Heart left ventricle (tissue), 13 donors: ENCODE results near the gene CHCHD6.

Experiments
- POLR2A ChIP-seq, 2 donors: fragments of 450-650 bp; IDR thresholded peaks; one replicate each; pipeline ENCODE4 v1.6.1; 2017; ENCODE audit warnings: antibody characterized with exemption in 2 of 2, mild to moderate bottlenecking in 2 of 2, moderate library complexity in 2 of 2
- TF ChIP-seq, protein P1 (sequence below), 12 donors: fragments of 200-600 bp; sonication (generic) in 4 of 12; IDR thresholded peaks; one replicate each; pipeline versions ENCODE4 v1.5.0 to v1.8.0; 2018 to 2022; ENCODE audit warnings: antibody characterized with exemption in 12 of 12, mild to moderate bottlenecking in 5 of 12
- donor health status: ischemic (EF 13 %, LVEDD 7.1; RV severe dilation, severe dysfunction).
- donor health status: DM: no; HTN: yes; CAD: no.
- donor health status: DM: no; HTN: no; CAD: no.
- donor health status: ischemic (EF 25% LVEDD 6.9; RV normal size, moderate dysfunction).
- donor health status: ischemic (EF 25% LVEDD 5.7; RV mildly dilated, moderate dysfunction).
- donor health status: ischemic (EF 35%, LVEDD 5.7; RV mildly dilated, moderate dysfunction).
- donor health status: nonischemic (EF 11% LVEDD 7.7; RV severe dilation, severe dysfunction).
- donor health status: DM: yes; HTN: yes; CAD: no.
- donor health status: PGD.
- donor health status: ischemic (EF 29% LVEDD 5.4; RV normal size, mild dysfunction).
- donor health status: nonischemic (EF 23%, LVEDD 6.1; RV moderate dilation, normal function).

DNA sequence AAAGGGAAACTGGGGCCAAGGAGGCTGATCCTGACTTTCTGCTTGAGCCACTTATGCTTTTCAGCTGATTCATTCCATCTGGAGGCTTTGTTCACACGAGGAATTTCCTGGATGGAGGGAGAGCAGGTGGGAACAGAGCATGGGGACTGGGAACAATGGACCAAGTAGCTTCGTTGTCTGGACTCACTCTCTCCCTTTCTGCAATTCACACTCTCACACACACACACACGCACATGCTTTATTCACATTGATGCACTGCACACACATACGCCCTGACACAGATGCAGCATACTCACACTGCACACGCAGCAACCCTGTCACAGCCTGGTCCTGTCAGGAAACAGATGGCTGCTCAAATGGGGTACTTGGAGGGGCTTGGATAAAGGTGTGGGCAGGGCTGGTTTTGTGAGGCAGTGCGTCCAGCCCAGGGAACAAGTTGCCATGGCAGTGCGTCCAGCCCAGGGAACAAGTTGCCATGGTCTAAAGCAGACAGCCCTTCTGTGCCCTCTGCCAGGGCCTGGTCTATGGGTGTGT lies 19.8 kb upstream of the CHCHD6 start:
- TF ChIP-seq, protein P1, sequence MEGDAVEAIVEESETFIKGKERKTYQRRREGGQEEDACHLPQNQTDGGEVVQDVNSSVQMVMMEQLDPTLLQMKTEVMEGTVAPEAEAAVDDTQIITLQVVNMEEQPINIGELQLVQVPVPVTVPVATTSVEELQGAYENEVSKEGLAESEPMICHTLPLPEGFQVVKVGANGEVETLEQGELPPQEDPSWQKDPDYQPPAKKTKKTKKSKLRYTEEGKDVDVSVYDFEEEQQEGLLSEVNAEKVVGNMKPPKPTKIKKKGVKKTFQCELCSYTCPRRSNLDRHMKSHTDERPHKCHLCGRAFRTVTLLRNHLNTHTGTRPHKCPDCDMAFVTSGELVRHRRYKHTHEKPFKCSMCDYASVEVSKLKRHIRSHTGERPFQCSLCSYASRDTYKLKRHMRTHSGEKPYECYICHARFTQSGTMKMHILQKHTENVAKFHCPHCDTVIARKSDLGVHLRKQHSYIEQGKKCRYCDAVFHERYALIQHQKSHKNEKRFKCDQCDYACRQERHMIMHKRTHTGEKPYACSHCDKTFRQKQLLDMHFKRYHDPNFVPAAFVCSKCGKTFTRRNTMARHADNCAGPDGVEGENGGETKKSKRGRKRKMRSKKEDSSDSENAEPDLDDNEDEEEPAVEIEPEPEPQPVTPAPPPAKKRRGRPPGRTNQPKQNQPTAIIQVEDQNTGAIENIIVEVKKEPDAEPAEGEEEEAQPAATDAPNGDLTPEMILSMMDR (IDR thresholded peaks at IDR 0.05), result no peak
- no peak for TF ChIP-seq POLR2A (IDR thresholded peaks at IDR 0.05)
